ENCODE data around the gene RAPGEF3. TPM values are rescaled to one million over a fixed set of nuclear protein-coding genes. Genes with fewer than 3 reads are reported as not detected.

RAPGEF3 gene
- total RNA-seq, 1 donor from 2014 or later = 2.1 TPM

DNA sequence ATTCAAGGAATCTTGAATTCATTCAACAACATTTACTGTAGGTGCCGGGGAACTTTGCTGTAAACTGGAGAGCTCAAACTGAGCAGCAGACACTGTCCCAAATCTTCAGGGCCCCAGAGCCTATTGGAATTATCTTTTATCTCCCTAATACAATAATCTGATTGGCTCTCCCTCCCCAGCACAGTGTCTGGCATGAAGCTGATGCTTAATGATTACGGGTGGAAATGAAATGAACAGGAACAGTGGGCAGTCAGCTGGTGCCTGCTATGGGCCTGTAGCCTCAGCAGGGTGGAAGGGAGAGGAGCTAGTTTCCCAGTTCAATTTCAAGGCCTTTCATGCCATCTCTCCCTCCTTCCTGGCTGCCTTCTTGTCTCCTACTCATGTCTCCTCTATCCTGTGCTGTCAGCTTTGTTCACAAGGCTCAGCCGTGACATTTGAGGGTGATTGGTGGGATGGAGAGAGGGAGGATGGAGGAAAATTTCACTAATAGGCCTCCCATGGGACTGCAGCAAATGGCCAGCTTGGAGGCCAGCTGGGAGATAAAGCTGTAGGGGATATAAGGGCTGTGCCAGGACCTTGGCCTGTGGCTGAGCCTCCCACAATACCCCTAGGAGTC is 4.3 kb upstream of the RAPGEF3 start:
- no peak for DNase-seq (ENCODE audit: low spot score)
- no peak for ATAC-seq

DNA sequence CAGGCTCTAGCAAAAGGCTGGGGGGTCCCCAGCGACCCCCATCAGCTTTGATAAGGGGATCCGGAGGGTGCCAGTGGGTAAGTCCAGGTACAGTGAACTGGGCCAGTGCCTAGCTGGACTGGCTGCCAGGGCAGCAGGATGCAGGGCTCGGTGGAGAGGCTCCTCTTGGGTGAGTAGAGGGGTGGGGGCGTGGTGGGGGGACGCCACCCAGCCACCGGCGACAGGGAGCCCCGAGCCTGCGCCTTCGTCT is 171 bp downstream of the RAPGEF3 start:
- ATAC-seq (no peak), DNase-seq (ENCODE audit: low spot score) (no peak)

GRCh38 chr12:47757840-47758583 is 668 bp downstream of the RAPGEF3 start:
- ATAC-seq = peak; percentile 19
- DNase-seq (ENCODE audit: low spot score) = no peak

DNA sequence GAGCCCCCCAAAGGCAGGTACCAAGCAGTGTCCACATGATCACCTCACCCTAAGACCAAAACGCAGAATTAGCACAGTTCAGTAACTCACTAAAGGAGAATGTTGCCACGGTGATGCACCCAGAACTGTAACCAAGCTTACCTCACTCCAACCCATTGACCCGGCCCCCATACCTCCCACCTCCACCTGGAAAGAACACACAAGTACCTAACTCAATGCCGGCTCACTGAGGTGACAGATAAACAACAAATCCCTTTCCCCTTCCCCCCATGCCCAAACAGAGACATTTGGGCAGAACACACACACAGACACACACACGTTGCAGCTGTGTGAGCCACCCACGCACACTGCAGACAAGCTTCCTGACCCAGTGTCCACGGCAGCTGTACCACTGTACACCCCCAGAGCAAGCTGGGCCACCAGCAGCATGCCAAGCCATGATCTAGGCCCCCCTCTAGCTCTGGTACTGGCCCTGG is 1.3 kb downstream of the RAPGEF3 start:
- ATAC-seq (no peak), DNase-seq (ENCODE audit: low spot score) (no peak)

DNA sequence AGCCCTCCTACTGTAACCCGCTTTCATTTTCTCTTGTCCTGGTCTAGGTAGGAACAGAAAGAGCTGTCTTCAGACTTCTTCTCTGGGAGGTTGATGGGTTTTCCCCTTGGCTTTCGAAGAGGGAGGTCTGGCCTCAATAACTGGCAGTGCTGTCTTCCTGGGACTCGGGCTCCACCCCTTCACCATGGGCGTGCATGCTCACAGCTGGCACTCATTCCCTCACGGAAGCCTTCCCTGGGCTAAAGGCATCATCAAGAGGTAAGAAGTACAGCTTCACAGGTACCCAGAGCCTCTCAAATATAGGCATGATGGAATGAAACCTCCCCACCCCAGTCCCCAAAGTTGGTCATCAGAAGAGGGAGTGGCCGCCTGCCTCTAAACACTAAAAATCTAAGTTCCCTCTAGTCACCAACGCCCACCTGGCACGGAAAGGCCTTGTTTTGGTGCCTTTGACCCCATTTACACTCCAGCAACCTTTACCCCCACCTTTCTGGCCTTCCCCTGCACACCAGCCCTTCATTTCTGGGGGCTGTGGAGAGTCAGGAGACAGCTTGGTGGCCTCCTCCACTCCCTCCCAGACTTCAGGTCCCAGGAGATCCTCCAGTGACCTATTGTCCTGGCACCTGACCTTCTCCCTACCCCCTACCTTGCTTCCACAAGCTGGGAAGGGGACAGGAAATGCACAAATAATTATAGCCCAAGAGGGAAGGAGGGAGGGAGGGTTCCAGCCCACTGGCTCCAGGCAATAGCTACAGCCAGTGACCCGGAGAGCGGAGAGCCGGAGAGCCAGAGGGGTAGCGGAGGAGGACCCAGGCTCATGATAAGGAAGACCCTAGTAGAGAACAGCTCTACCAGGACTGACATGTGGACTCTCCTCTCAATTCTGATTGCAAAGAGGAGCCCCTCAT is 2.8 kb downstream of the RAPGEF3 start:
- ATAC-seq (no peak), DNase-seq (ENCODE audit: low spot score) (no peak)

GRCh38 chr12:47754881-47755280 is 3.8 kb downstream of the RAPGEF3 start:
- DNase-seq (ENCODE audit: low spot score) (no peak), ATAC-seq (no peak)

DNA sequence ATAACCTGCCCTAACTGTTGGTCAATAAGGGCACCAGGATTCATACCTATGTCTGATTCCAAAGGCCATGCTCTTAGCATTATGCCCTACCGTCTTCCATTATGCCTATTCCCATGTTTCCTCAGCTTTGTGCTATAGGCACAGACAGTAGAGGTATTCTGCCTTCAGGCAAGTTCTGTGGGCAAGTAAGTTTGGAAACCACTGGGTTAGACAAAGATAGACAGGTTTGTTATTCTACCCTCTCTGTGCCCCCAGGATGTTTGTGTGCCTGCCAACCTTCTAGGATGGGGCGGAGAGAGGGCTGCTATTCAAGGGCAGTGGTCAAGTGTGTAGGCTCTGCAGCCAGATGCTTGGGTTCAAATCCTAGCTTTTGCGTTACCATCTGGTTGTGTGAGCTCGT is 4.6 kb downstream of the RAPGEF3 start:
- no peak for ATAC-seq
- no peak for DNase-seq (ENCODE audit: low spot score)

GRCh38 chr12:47753021-47754001 is 5.4 kb downstream of the RAPGEF3 start:
- no peak for DNase-seq (ENCODE audit: low spot score)
- peak; percentile 46 for ATAC-seq

DNA sequence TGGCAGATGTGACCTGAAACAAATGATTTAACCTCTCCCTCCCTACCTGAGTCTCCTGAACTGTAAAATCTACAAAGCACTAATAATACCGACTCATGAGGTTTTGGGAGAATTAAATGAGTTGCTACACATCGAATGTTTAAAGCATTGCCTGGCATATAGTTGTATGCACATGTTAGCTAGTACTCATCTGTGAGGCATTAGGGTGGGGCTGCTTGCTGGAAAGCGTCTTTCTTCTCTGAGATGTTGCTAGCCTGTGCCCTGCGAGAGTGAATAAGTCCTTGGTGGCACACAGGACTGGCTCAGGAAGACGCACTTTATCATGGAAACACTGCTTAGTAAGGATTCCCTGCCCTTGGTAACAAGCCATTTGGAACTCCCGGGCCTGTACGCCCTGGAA is 6.1 kb downstream of the RAPGEF3 start:
- DNase-seq (ENCODE audit: low spot score) = no peak

DNA sequence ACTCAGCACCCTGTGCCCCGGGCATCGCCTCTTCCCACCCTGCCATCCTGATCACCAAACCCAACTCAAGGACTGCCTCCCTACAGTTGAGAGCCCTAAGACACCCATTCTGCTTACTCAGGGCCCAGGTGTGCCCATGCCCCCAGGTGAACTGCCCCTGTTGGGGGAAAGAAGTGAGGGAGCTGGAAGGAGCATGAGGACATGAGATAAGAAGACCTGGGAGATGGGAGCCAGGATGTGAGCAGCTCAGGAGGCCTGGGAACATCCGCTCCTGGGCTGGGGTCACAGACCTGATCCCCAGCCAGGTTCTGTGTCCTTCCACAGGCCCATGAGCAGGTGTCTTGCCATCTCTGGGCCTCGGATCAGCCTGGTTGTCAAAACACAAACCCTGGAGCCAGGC is 6.6 kb downstream of the RAPGEF3 start:
- DNase-seq (ENCODE audit: low spot score) (no peak), ATAC-seq (no peak)

More for the DNA sequence above, 6.1 kb downstream of the RAPGEF3 start:
- no peak for ATAC-seq

GRCh38 chr12:47751561-47751960 is 7.1 kb downstream of the RAPGEF3 start:
- no peak for DNase-seq (ENCODE audit: low spot score)
- no peak for ATAC-seq

GRCh38 chr12:47750916-47751470 is 7.7 kb downstream of the RAPGEF3 start:
- ATAC-seq (no peak), DNase-seq (ENCODE audit: low spot score) (no peak)

GRCh38 chr12:47750229-47750798 is 8.4 kb downstream of the RAPGEF3 start:
- ATAC-seq = no peak
- no peak for DNase-seq (ENCODE audit: low spot score)

GRCh38 chr12:47748899-47749298 is 9.8 kb downstream of the RAPGEF3 start:
- DNase-seq (ENCODE audit: low spot score) = no peak
- ATAC-seq = no peak

DNA sequence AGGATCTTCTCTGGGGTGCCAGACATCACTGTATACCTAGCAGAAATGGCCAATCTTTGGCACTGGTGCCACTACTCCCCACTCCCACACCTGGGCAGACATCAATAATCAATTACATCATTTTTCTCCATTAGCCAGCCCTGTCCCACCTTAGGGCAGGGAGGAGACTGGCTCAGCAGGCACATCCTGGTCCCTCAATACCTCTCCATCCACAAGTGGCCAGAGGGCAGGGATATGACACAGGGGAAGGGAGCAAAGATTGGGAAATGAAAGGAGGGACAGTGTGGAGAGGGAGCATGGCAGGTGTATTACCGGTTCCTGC is 10.2 kb downstream of the RAPGEF3 start:
- ATAC-seq = no peak
- no peak for DNase-seq (ENCODE audit: low spot score)

DNA sequence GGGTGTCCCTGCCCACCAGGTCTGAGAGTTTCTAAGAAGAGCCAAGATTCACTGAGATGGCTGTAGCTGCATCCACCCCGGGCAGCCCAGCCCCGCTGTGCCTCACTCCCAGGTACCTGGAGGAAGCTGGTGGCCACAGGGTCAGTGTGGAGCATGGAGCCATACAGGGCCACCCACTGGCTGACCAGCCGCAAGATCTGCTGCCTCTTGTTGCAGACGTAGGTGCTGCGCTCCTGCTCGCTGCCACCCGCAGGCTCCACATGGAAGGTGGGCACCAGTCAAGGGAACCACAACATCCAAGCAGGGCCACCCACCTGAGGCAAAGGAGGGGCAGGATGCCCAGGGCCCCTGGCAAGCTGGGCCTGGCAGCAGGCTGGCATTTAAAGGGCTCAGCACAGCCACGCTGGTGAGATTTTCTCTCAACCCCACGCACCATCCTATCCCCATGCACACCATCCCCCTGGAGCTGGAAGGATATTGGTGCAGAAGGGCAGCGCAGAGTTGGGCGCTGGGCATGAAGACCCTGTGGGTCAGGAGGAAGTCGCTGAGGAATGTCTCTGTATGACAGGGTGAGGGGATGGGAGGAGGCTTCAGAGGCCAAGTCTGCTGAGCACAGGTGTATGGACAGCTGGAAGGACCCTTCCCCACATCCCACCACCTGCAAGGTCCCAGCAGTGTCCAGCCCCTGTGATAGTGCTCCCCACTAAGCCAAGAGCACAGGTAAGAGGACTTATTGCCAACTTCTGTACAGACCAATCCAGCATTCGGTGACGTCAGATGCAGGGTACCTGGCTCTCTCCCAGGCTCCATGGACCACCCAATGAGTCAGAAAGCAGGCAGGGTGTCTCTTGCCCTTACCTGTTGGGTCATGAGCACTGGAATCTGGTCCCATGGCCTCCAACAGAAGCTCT is 10.8 kb downstream of the RAPGEF3 start:
- ATAC-seq = no peak
- DNase-seq (ENCODE audit: low spot score) = no peak

- DNase-seq (ENCODE audit: low spot score) (no peak), ATAC-seq (no peak)
These were observed 11.6 kb downstream of the RAPGEF3 start for GRCh38 chr12:47747126-47747525.

- no peak for ATAC-seq
- no peak for DNase-seq (ENCODE audit: low spot score)
These were observed 12.2 kb downstream of the RAPGEF3 start for GRCh38 chr12:47746523-47746922.

DNA sequence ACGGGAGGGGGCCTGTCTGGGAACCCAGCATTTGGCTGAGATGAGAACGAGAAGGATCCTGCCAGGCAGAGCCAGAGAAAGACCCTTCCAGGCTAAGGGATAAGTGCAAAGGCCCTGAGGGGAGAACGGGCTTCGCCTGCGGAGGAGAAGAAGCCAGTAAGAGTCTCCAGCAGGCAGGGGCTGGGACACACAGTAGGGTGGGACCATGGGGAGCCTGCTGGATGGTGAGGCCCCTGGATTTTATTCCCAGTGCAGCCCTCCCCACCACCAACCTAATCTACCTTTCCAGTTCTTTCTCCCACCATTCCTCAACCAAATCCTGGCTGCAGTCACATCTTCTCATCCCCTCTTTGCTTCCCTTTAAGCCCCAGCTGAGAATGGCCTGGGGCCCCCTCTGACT is 12.6 kb downstream of the RAPGEF3 start:
- DNase-seq (ENCODE audit: low spot score) (no peak), ATAC-seq (no peak)

Measured in left lobe of liver (tissue), 2 donors.